ENCODE data around the gene FUT2. TPM values are rescaled to one million over a fixed set of nuclear protein-coding genes. Genes with fewer than 3 reads are reported as not detected.
"Not testable (repeated sequence)": the region's sequence is repeated elsewhere in the genome, so short reads cannot be mapped to it uniquely, and the experiment has no call there.

FUT2 gene
- total RNA-seq, 1 donor from 2014 or later: 78.1 TPM

- DNase-seq (ENCODE audit: low spot score): no peak
Measured at GRCh38 chr19:48702701-48703100, 6.9 kb downstream of the FUT2 start.

- DNase-seq (ENCODE audit: low spot score): no peak
Measured at GRCh38 chr19:48703316-48703715, 7.5 kb downstream of the FUT2 start.

- no peak for DNase-seq (ENCODE audit: low spot score)
Measured at GRCh38 chr19:48705431-48705830, 9.7 kb downstream of the FUT2 start.

DNA sequence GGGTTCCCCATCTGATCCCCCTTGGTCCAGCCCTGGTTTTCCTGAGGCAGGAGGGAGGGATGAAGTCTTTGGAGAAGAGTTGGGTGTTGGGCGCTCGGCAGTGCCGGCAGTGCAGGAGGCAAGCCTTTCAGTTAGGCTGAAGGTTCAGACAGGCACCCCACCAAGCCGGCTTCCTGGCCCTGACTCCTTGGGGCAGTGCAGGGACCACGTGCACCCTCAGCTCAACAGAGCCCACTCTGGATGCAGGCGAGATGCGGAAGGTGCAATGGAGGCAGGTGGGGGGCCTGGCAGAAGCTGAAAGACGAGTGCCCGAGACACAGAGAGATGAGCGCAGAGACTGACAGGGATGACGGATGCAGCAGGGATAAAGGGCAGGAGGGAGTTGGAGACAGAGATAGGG lies 12.7 kb downstream of the FUT2 start:
- DNase-seq (ENCODE audit: low spot score): no peak

GRCh38 chr19:48711106-48711662 lies 15.4 kb downstream of the FUT2 start:
- DNase-seq (ENCODE audit: low spot score): no peak

DNA sequence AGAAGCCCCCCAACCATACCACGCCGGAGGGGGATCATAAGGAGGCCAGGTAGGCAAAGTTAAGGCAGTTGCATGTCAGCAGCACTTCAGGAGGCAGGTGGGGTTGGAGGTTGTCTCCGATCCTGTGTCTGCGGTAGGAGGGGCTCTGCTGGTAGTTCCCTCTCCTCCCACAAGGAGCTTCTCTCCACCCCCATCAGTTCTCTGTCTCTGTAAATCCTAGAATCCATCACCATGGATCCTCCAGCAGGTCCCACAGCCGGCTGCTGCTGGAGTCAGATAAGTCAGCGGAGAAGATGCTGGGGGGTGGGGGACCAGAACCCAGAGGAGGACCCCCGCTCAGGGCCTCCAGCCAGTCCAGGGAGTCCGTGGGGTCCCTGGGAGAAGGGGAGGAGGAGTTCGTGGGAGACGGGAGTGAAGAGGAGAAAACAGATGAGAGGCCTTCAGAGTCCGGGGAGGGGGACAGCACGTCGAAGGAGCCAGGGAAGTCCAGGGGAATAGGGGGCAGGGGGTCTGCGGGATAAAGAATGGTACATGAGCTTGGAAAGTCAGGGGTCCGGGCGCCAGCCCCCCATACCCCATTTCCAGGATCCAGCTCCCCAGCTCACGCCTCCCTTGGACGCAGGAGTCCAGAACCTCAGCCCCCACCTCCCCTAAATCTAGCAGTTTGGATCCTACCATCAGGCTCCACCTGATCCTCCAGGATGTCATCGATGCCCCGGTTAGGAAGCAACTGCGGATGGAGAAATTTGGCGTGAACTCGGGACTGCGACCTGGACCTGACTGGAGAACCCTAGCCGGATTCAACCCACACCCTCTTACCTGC lies 17.5 kb downstream of the FUT2 start:
- no peak for DNase-seq (ENCODE audit: low spot score)

- peak; percentile 99 for DNase-seq (ENCODE audit: low spot score)
Measured at GRCh38 chr19:48713864-48714755, 18.3 kb downstream of the FUT2 start.

GRCh38 chr19:48714759-48715675 lies 19.2 kb downstream of the FUT2 start:
- no peak for DNase-seq (ENCODE audit: low spot score)

DNA sequence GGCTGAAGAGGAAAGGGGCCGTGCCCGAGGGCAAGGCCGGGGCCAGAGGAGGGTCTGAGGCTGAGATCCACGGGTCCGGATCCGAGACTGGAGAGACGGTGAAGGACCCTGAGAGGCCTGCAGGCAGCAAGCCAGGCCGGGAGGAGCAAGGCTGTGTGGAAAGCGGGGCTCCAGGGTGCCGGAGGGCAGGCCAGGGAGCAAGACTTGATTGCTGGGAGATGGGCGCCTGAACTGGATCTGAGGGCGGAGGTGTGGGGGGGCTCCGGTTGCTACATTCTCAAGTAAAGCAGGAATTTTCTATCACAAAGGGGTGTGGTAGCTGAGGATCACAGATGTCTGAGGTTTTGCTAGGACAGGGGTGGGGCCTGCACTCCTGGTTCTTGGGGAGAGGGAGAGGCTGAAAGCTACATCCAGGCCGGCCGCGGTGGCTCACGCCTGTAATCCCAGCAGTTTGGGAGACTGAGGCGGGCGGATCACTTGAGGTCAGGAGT lies 20.0 kb downstream of the FUT2 start:
- DNase-seq (ENCODE audit: low spot score): no peak

GRCh38 chr19:48716562-48717291 lies 21.0 kb downstream of the FUT2 start:
- DNase-seq (ENCODE audit: low spot score): no peak

GRCh38 chr19:48718106-48718505 lies 22.3 kb downstream of the FUT2 start:
- not testable (repeated sequence) for DNase-seq (ENCODE audit: low spot score)

DNA sequence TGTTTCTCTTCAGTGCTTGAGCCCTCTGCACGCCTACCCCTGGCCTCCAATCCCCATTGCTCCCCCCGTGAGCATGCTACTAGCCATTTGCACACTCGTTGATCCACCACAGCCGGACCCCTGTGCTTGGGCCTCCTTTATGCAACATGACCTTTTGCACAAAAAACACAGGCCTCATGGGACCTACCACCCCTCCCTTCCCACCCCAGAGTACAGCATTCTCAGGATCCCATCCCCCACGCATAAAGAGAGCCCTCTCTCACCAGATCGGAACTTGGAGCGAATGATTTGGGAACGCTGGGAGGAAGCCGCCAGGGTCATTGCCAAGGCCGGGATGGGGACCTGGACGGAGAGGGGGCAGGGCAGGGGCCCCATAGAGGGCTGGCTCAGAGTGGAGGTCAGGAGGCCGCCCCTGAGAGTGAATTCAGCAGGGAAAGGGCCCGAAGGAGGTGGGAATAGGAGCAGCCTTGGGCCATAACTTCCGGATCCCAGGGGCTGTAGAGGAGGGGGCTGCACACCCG lies 23.0 kb downstream of the FUT2 start:
- no peak for DNase-seq (ENCODE audit: low spot score)

DNA sequence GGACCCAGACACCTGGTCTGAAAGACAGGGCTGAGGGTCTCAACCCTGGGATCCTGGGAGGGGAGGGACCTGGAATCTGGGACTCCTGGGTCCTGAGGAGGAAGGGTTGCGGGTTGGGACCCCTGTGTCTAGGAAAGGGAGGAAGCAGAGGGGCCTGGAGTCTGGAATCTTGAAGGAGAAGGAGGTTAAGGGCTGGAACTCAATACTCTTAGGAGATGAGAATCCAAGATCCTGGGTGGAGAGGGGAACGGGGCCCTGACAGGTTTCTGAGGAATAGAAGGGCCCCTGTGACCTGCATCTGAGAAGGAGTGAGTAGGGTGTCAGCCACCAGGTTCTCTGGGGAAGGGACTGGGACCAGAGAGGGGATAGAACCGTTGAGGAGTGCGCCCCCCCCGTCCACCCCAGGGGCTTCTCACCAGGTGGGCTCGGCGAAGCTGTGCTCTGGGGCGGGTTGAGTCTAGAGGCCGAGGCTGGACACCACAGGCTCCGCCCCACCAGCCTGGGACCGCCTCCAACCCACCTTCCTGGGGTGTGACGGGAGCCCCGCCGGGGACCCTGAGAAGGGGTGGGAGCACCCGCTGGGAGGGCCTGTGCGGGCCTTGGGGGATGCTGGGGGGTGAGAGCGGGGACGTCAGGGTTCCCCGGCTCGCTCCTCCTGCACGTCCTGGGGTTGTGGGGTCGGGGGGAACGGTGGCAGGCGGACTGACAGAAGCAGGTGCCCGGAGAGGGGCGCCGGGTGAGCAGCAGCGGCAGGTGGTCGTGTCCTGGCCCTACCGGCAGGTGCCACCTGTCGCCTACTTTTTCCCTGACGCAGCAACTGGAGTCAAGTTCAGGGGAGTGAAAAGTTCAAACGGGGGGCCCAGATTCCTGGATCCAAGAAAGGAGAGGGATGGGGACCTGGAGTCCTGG lies 23.7 kb downstream of the FUT2 start, which contains the start of gene MAMSTR:
TSS of gene MAMSTR (minus strand) at position 463 of the 909 bp plus-strand sequence. CDS start 694 bp downstream, outside the sequence.
- no peak for DNase-seq (ENCODE audit: low spot score)

DNA sequence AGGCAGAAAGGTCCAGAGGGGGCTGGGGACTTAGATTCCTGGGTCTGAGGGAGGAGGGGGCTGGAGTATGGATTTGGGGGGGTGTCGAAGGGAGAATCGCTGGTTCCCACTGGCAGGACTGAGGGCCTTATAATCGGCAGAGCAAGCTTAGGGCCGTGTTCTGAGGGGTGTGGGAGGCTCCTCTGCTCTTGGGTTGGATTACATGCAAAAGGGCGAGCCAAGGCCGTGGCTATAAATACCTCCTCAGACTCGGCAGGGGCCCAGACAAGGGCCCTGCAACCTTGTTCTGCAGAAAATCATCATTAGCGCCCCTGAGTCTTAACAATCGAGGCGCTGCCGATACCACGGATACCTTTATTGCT lies 24.5 kb downstream of the FUT2 start:
- DNase-seq (ENCODE audit: low spot score): no peak

DNA sequence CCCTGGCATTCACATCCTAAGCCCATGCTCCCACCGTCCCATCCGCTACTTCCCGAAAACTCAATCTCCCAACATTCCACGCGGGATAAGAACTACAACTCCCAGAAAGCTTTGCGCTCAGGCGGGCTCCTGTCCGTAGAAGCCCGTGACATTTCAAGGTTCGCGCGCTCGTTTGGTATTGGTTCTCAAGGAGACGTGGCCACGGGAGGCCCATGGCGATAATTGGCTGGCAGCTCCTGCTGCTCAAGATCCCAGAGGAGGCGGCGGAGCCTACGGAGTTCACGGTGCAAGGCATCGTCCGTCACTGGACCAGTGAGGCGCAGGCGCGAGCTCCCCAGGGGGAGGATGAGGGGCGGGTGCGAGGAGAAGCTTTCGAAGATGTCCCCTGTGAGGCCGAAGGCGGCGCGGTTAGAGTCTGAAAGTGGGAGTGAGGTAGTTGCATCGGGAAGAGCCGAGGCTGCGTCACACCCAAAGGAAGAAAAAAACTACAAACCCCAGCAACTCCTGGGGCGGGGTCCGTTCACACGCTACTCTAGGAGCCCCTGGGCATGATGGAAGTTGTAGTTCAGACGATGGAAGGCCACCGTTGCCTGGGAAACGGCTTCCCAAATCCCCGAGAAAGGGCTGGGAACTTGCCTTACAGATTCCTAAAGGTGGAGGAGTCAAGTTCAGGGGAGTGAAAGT lies 25.0 kb downstream of the FUT2 start:
- peak; percentile 99 for DNase-seq (ENCODE audit: low spot score)

DNA sequence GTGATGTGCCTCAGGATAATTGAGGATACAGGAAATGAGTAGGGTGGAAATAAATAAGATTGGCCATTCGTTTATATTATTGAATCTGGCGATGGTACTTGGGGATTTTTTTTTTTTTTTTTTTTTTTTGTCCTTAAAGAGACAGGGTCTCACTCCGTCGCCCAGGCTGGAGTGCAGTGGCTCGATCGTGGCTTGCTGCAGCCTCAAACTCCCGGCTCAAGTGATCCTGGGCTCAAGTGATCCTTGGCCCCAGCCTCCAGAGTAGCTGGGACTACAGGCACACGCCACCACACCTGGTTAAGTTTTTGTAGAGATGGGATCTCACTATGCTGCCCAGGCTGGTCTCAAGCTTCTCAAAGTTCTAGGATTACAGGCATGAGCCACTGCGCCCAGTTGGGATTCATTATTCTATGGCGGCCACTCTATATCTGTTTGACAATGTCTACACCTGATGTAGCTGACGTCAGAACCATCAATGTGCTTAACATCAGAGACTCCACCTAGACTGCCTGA lies 26.5 kb downstream of the FUT2 start:
- no peak for DNase-seq (ENCODE audit: low spot score)

DNA sequence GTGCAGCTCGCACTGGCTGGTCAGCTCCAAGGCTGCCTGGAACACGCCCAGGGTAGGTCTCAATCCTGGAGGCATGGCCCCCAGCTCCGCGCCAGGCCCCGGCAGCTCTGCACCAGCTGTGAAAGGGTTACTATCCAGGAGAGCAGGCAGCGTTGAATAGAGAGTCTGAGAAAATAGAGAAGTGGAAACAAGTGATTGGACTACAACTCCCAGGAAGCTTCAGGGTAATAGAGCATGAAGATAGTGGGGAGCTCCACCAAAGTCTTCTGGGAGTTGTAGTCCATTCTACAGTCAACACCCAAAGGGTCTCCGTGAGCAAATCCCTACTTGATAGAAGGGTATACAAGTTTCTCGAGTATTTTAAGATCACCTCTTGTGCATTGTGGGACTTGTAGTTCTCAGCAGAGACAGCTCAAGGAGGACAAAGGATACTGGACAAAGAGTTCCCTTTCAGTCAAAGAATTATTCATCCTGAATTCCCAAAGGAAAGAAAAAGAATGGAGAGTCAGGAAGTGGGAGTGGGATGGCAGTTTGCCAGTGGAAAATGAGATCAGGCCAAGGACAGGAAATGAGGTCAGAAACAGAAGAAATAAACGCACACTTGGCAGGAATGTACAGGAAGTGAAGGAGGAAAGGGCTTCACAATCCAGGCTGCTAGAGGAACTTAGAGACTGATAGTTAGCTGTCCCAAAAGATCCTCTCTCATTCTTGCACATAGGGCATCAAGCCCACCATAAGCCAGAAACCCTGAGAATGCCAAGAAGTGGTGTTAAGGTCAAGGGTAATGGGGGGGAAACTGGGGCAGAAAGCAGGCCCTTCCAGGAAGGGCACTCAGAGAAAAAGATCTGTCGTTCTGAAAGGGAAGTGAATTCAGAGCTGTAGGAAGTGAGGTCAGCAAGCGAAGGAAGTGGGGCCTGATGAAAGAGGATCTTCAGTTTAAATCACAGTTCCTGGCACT lies 29.3 kb downstream of the FUT2 start:
- peak; percentile 65 for DNase-seq (ENCODE audit: low spot score)

Measured in mucosa of gallbladder (tissue), 1 donor.